HG03520 (cell line): ENCODE results near the gene SIRT4.

ENCODE experiments used
- ATAC-seq: cut with Tn5 transposase; IDR thresholded peaks from one replicate; pipeline ENCODE4 v1.9.1; 2021; ENCODE audit warnings: mild to moderate bottlenecking, moderate library complexity; ENCODE audit not compliant: unreplicated experiment

SIRT4 gene

GRCh38 chr12:120278137-120279069 lies 23.7 kb upstream of the SIRT4 start:
- ATAC-seq: no peak

- ATAC-seq: no peak
Measured at GRCh38 chr12:120283318-120283717, 18.8 kb upstream of the SIRT4 start.

- ATAC-seq: no peak
Measured at GRCh38 chr12:120284381-120284780, 17.7 kb upstream of the SIRT4 start.

- no peak for ATAC-seq
Measured at GRCh38 chr12:120286768-120287490, 15.2 kb upstream of the SIRT4 start.

- no peak for ATAC-seq
Measured at GRCh38 chr12:120287491-120287890, 14.6 kb upstream of the SIRT4 start.

- no peak for ATAC-seq
Measured at GRCh38 chr12:120290609-120291305, 11.4 kb upstream of the SIRT4 start.

GRCh38 chr12:120292411-120292660 lies 9.8 kb upstream of the SIRT4 start:
- ATAC-seq: peak; percentile 13

GRCh38 chr12:120292661-120293531 lies 9.2 kb upstream of the SIRT4 start, which contains the start of gene RNU4-1:
Gene RNU4-1, minus strand, starts transcription at chr12:120293237.
- ATAC-seq: peak; percentile 28

- ATAC-seq: no peak
Measured at GRCh38 chr12:120314220-120314619, 12.1 kb downstream of the SIRT4 start.

- ATAC-seq: no peak
Measured at GRCh38 chr12:120316798-120317223, 14.7 kb downstream of the SIRT4 start.

GRCh38 chr12:120317224-120318105 lies 15.3 kb downstream of the SIRT4 start:
- peak; percentile 98 for ATAC-seq

- ATAC-seq: no peak
Measured at GRCh38 chr12:120321382-120322202, 19.5 kb downstream of the SIRT4 start.

GRCh38 chr12:120323772-120324171 lies 21.7 kb downstream of the SIRT4 start:
- no peak for ATAC-seq

- ATAC-seq: no peak
Measured at GRCh38 chr12:120324841-120325417, 22.8 kb downstream of the SIRT4 start.

GRCh38 chr12:120327593-120327992 lies 25.5 kb downstream of the SIRT4 start, which contains the start of gene PLA2G1B:
Gene PLA2G1B, minus strand, starts transcription at chr12:120327779. Its CDS starts 26 bp downstream, at chr12:120327753.
- no peak for ATAC-seq

GRCh38 chr12:120328228-120328627 lies 26.1 kb downstream of the SIRT4 start:
- ATAC-seq: no peak

GRCh38 chr12:120331390-120331789 lies 29.3 kb downstream of the SIRT4 start:
- ATAC-seq: no peak

- no peak for ATAC-seq
Measured at GRCh38 chr12:120332041-120332440, 29.9 kb downstream of the SIRT4 start.
